OCI-LY1 (cell line): ENCODE results near the gene CNTN2.

Source experiments
- EZH2 ChIP-seq: fragments of 200-600 bp; sonication (generic), shearing (Covaris generic); IDR thresholded peaks from 2 replicates; pipeline ENCODE4 v1.8.0; 2017; ENCODE audit warnings: borderline replicate concordance, mixed run types, mild to moderate bottlenecking, antibody characterized with exemption, low read length, moderate library complexity, mixed read lengths
- TF ChIP-seq, protein P1 (sequence below): fragments of 200-600 bp; sonication (generic), shearing (Covaris generic); IDR thresholded peaks from 2 replicates; pipeline ENCODE4 v1.5.1; 2017; ENCODE audit warnings: mild to moderate bottlenecking, antibody characterized with exemption, low read length, moderate library complexity, mixed read lengths

GRCh38 chr1:205009670-205010069, 33.3 kb upstream of the CNTN2 start:
- TF ChIP-seq, protein P1, sequence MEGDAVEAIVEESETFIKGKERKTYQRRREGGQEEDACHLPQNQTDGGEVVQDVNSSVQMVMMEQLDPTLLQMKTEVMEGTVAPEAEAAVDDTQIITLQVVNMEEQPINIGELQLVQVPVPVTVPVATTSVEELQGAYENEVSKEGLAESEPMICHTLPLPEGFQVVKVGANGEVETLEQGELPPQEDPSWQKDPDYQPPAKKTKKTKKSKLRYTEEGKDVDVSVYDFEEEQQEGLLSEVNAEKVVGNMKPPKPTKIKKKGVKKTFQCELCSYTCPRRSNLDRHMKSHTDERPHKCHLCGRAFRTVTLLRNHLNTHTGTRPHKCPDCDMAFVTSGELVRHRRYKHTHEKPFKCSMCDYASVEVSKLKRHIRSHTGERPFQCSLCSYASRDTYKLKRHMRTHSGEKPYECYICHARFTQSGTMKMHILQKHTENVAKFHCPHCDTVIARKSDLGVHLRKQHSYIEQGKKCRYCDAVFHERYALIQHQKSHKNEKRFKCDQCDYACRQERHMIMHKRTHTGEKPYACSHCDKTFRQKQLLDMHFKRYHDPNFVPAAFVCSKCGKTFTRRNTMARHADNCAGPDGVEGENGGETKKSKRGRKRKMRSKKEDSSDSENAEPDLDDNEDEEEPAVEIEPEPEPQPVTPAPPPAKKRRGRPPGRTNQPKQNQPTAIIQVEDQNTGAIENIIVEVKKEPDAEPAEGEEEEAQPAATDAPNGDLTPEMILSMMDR: no peak
- TF ChIP-seq EZH2: no peak
